ENCODE measurements around the gene COX7A2L.

DNA sequence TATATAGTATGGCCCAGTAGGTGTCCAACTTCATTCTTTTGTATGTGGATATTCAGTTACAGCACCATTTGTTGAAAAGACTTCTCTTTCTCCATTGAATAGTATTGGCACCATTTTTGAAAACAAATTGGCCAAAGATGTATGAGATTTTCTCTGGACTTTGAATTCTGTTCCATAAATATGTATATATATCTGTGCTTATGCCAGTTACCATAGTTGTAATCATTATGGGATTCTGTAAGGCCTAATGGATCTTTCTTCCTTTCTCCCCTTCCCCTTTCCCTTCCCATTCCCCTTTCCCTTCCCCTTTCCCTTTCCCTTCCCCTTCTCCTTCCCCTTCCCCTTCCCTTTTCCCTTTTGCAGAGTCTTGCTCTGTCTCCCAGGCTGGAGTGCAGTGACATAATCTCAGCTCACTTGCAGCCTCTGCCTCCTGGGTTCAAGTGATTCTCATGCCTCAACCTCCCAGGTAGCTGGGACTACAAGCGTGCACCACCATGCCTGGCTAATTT is 51.0 kb downstream of the COX7A2L start:
- TF ChIP-seq, protein P1, sequence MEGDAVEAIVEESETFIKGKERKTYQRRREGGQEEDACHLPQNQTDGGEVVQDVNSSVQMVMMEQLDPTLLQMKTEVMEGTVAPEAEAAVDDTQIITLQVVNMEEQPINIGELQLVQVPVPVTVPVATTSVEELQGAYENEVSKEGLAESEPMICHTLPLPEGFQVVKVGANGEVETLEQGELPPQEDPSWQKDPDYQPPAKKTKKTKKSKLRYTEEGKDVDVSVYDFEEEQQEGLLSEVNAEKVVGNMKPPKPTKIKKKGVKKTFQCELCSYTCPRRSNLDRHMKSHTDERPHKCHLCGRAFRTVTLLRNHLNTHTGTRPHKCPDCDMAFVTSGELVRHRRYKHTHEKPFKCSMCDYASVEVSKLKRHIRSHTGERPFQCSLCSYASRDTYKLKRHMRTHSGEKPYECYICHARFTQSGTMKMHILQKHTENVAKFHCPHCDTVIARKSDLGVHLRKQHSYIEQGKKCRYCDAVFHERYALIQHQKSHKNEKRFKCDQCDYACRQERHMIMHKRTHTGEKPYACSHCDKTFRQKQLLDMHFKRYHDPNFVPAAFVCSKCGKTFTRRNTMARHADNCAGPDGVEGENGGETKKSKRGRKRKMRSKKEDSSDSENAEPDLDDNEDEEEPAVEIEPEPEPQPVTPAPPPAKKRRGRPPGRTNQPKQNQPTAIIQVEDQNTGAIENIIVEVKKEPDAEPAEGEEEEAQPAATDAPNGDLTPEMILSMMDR (optimal IDR thresholded peaks at IDR 0.05 in 1 of 3, IDR thresholded peaks at IDR 0.05 in 1 of 3, conservative IDR thresholded peaks at IDR 0.05 in 1 of 3; ENCODE audit: extremely low read depth in 1 of 3, insufficient read depth in 2 of 3, low read length in 3 of 3): no peak
- no peak for TF ChIP-seq EZH2 (IDR thresholded peaks at IDR 0.05; ENCODE audit: low read length)

All from keratinocyte (primary cell).